ENCODE results near the gene GFAP.
A peak's percentile ranks its signal among the peaks of the same experiment; 100 is the strongest.

Gene GFAP

DNA sequence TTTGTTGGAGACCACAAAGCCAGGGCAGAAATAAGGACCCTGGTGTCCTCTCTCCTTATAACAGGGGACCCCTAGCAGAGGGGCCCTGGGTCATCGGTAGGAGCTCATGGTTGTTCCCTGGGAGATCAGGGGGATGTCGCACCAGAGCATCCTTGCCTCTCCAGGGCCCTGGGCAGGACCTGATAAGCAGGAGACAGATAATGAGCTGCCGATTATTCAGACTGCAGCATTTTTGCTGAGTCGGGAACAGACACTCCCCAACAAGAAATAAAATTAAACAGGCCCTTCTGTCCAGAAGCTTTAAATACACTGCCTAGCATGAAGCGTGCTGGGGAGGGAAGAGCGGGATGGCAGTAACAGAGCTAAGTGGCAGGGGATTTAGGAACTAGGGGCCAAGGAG, 15.4 kb upstream of the GFAP start:
- no peak for FAIRE-seq

DNA sequence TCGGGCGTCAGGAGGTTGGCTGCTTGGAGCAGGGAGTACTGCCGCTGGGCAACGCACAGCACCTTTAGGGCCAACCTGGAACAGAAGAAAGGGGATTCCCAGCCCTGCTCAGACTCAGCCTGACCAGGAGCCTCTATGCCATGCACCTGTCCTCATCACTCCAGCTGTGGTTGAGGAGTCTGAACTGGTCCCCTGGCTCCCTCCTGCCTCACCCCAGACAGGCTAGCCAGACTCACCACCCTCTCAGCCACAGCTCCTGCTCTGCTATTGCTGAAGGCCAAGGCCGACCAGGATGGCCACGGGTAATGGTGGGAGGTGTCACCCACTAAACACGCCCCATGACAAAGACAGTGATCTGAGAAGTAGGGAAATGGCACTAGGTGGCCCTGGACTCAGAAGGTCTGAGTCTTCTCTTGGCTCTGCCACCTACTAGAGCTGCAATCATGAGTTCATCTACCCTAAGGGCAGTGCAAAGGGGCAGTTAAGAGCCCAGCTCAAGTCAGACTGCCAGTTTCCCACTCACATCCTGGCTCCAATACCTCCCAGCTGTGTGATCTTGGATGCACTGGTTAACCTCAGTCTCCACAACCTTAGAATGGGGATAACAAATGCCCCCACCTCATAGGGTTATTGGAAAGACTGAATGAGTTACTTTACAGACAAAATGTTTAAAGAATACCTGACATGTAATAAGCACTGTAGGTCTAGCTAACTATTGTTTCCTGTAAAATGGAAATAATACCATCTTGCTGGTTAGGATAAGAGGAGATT, 13.8 kb upstream of the GFAP start:
- FAIRE-seq: no peak

DNA sequence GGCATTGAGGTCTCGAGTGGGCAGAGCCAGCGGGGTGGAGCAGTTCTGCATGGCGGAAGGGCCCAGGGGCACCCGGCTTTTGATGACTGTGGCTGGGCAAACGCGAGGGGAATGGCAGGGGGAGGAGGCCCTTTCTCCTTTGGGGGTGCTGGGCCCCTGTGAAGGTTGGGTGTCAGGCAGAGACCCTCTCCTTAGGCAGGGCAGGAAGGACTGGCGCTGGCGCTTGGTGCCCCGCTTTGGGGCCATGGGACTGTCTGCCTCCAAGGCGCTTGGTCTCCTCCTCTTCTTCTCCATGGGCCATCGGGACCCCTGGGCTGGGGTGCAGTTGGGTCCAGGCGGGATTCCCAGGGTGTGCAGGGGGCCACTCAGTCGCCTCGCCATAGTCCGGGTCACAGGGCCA, 12.8 kb upstream of the GFAP start:
- FAIRE-seq: no peak

DNA sequence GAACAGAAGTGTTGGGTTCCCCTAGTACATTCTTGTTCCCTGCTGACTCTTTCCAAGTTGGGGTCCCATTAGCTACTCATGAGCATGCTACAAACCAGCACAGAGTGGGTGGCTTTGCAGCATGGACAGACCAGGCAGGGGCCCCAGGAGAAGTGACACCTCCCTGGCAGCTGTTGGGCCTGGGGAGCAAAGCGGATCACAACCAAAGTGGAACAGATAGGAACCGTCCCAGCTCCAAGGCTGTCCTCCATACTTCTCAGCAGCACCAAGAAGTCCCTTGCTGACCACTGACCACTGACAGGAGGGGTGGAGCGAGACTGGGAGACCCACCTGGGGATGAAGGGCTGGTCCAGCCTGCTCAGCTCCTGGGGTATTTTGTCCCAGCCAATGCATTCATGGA, 12.4 kb upstream of the GFAP start:
- FAIRE-seq: no peak

DNA sequence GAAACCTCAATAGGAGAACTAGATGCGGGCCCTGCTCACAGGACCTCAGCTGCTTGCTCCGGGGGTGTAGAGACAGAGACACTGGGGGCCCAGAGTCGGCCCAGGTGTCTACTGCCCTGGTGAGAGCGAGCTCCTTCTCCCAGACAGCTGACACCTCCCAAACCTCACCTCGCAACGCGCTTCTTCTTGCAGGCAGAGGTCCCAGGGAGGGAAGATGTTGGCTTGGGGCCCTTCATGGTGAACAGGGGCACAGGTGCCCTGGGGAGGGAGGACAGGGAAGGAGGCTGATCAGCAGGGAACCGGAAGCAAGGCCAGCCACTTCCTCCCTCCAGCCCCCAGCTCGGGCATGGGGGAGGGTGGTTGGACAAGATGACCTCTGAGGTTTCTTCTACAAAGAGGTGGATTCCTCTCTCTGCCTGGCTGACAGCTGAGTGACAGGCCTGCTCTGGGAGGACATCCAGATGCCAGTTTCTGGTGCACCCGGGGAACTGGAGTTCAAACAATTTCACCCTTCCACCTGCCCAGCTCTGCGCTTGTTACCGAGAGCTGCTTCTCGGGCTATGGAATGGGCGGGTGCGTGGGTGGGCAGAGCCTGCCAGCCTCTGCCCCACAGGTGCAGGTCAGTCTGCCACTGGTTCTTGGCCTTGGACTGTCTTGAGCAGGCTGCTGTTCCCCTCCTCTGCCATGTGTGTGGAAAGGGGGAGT, 11.7 kb upstream of the GFAP start:
- no peak for FAIRE-seq

DNA sequence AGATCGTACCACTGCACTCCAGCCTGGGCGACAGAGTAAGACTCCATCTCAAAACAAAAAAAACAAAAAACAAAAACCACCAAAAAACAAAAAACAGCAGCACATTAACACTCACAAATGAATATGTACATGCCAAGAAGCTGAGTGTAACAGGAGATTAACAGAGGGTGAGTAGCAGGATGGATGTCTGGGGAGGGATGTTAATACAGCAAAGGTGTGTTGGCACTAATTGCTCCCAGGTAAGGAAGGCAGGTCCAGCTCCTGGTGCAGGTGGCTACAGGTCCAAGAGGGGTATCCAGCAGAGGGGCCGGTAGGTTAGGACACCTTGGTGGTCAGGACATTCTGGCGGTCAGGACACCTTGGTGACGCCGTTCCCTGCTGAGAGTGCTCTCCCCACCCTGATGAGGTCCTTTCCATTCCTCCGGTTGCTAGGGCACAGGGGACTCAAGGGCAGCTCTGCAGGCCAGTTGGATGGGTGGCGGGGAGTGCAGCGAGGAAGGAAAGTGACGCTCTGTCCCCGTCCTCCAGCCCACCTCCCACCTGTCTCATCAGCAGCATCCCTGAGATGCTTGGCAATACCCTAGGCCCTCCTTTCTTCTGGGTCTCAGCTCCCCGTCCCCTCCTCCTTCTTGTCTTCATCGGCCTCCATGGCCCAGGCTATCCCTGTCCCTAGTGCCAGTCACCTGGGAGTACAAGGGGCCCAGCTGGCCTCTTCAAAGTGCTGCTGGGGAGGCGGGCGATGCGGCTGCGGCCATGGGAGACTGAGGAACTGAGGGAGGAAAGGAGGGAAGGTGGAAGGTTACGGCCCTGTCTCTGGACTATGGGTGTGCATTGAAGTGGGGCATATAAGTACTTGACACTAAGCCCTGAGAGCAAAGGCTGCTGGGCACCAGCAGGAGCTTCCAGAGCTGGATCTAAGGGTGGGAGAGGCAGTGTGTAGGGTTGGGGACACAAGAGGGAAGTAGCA, 10.7 kb upstream of the GFAP start:
- no peak for FAIRE-seq

DNA sequence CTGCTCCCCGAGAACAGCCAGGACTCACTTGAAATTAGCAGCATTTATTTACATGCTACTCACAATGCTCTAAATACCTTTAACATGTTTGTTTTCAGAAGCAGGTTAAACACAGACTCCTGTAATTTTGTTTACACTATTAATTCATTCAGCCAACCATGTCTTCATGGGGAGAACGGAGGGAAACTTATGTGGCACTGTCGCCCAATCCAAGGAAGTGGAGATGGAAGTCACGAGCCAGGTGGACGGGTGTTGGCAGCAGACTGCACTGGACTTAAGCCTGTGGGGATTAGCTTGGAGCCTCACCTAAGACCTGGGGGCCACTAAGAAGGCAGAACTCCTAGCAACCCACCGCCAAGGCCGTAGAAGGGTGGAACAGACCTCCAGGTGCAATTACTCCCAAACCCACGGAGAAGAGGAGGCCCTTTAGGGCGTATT, 8.8 kb upstream of the GFAP start:
- FAIRE-seq: no peak

DNA sequence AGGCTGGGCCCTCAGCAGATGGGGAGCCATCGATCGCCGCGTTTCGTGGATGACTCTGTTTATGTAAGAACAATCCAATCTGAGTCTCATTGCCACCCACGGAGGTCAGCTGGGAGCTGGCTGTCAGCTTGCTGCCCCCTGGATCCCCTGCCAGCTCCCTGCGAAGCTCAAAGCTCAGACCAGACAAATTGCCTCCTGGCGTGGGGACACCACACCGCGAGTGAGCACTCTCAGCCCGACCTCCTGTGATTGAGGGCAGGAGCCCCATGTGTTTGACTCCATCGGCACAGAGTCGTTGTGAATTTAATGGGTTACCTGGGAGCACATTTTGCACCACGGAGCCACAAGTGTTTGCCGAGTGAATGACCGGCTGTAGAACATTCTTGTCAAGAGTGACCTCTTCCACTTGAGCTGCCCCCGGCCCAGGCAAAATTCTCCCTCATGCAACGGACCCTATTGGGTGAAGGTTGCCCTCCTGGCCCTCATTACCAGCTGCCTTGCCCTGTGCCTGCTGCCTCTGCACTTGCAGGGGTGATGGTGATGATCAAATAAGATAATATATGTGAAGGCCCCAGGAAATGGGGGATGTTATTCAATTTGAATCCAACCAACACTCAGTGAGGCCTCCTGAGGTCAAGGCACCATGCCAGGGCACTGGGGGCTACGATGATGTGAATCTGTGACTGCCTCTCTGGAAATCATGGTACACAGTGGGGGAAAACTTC, 7.6 kb upstream of the GFAP start:
- no peak for FAIRE-seq

DNA sequence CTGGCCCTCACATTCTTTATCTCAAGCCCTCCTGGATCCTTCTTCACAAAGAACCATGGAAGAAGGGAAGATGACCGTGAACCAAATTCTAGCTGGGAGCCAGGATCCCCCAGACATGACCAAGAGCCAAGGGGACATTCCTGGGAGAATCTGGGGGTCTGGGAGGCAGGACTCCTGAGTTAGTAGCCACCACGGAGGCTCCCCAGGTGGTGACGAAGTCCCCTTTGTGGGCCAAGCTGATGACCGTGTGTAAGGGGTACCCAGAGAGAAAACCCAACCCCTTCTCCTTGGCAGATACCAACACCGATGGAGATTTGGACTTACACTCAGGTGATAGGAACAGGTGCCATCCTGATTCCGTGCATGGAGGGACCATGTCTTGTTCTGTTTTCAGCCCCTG, 6.8 kb upstream of the GFAP start:
- FAIRE-seq: no peak

DNA sequence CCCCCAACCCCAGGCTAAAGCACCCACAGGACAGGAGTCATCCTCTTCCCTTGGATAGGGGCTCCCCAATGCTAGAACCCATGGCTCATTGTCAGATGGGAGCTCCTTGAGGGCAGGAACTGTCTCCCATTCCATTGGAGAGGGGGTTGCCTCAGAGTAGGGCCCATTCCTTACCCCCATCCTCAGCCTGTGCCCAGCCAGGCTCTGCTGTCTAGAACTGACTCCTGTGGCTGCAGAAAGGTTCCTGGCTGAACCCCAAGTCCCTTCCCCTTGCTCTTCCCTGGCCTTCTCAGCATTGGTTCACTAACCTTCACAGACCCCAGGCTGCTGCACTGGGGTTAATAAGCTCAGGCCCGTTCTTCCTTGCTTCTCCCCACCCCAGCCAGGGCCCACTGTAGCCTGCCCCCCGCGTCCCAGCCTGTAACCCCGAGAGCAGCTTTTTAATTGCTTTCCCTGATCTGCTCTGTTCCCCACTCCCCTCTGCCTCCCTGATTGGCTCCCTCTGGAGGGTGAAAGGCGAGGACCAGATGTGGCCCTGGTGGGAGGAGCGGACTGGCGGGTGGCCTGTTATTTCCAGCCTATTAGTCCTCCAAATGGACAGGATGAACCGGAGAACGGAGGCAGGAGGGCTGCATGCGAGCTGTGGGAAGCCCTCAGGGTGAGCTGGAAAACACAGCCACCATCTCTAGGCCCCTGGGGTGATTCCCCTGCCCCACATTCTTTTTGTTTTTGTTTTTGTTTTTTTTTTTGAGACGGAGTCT, 6.0 kb upstream of the GFAP start:
- FAIRE-seq: no peak

DNA sequence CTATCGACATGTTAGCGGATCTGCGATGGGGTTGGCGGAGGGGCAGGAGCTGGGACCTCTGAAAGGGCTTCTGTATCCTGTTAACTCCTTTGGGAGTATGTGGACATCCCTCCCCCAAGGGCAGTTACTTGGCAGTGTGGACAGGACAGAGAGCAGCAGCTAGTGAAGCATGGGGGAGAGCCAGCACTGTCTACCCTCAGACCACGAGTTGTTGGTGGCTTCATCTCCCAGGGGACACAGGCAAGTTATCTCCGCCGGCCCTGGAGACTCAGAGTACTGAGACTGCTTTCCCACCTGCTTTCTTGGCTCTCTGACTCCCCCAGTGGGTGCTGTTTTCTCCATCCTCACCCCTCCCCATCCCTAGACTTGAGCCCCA, 5.3 kb upstream of the GFAP start:
- FAIRE-seq: no peak

DNA sequence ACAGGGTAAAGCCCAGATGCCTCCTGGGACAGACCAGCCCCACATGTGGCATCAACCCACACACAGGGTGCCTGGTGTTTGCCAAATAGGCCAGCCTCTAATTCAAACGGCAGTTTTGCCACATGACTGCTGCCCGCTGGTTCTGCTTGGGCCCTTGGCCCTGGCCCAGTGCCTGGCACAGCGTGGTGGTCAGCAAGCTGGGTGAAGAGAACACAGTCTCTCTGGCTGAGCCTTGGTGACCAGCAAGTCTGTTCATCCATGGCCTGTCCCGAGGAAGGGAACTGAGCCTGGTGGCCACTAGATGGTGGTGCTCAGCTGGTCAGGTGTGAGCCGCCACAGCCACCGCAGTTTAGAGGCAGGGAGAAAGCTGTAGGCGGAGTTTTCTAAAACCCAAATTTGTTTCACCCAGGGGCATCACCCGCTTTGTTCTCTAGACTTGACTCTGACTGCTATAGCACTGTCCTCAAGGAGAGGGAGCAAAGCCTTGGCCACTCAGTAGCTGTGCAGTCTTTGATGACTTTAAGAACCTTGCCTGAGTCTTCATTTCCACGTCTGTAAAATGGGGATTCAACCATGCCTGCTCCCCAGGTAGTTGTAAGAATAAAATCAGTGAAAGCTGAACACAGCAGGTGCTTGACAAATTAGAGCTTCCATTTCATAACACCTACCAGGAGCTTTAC, 4.7 kb upstream of the GFAP start:
- FAIRE-seq: peak; percentile 77

DNA sequence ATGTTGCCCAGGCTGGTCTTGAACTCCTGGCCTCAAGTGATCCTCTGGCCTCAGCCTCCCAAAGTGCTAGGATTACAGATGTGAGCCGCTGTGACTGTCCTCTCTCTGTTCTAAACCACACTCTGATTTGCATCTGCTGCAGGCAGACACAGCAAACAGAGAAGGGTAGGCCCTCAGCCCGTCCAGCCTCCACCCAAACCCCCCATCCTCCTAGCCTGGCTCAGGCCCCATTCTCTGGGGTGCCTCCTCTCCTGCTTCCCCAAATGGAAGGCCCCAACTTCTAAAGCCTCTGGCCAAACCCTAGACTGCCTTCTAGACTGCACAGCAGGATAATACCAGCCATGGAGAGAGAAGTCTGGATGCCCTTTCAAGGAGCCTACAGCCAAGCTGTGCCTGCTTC, 4.1 kb upstream of the GFAP start:
- FAIRE-seq: no peak

DNA sequence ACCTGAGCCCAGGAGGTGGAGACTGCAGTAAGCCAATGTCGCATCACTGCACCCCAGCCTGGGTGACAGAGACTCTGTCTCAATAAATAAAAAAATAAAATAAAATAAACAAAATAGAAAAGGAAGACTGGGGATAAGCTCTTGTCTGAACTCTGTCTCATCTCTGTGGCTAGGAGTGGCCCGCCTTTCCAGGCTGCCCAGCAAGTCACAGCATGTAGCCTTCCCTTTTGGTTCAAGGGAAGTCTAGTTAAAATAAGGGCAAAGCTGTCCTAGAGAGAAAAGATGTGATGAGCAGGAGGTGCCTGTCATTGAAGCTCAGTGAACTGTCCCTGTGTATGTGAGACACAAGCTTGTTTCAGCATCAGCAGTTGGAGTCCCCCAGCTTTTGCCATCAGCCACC, 2.7 kb upstream of the GFAP start:
- FAIRE-seq: no peak

DNA sequence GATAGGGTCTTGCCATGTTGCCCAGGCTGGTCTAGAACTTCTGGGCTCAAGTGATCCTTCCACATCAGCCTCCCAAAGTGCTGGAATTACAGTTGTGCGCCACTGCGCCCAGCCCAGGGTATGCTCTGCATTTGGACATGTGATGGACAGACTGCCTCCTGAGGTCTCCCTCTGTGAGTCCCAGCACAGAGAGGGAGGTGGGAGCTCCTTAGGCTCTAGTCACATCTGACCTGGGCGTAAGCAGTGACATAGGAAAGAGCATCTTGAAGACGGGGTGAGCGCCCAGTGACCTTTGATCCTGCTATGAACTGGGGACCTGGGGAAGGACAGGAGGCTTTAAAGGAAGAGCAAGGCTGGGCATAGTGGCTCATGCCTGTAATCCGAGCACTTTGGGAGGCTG, 2.2 kb upstream of the GFAP start:
- no peak for FAIRE-seq

DNA sequence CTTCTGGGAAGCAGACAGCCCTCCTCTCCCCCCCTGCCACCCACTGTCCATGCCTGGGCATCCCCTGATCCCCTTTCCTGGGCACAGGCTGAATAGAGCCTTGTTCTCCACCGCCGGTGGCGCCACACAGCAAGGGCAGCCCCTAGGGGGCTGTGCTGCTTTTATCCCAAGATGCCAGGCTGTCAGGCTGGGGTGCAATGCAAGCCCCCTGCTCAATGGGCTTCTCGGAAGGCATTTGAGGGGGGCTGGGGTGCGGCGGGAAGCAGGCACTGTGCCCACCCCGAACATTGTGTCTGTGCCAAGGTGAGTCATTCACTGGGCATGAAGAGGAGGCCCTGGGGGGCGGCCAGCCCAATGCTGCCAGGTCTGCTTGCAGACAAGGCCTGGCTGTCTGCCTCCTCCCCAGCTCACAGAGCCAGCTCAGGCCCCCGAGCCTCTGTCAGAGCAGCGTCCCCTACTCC, 1.5 kb upstream of the GFAP start:
- FAIRE-seq: no peak

DNA sequence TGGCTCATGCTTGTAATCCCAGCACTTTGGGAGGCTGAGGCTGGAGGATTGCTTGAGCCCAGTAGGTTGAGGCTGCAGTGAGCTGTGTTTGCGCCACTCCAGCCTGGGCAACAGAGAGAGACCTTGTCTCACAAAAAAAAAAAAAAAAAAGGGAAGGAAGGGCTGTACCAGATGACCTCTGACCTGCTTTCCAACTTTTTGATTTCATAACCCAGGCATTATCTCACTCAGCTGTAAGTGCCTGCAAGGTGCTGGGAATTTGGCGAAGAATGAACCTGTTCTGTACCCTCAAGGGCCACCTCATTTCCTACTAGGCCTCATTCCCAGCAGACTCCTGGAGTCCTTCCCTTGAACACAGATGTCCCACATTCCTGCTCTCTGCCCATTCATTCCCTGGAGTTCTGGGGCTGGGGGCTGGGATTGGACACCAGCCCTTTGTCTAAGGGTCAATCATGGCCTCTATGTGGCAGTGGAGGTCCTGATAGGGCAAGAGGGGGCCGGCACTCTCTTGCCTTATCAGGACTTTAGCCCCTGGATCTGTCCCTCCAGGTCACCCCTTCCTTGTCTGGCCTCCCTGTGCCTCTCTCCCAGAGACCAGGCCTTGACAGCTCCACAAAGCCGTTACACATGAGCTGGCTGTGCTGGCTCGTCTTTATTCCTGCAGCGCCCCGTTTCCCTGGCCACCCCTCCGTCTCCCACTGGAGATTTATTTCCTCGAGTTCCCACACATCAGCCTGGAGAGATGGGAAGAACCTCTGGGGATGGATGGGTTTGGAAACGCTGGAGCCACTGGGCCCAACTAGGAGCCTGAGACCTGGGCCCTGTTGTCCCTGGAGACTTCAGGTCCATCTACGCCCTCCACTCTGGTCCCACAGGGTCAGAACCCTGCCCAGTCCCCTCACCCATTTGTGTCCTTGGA, 821 bp upstream of the GFAP start:
- FAIRE-seq: no peak

DNA sequence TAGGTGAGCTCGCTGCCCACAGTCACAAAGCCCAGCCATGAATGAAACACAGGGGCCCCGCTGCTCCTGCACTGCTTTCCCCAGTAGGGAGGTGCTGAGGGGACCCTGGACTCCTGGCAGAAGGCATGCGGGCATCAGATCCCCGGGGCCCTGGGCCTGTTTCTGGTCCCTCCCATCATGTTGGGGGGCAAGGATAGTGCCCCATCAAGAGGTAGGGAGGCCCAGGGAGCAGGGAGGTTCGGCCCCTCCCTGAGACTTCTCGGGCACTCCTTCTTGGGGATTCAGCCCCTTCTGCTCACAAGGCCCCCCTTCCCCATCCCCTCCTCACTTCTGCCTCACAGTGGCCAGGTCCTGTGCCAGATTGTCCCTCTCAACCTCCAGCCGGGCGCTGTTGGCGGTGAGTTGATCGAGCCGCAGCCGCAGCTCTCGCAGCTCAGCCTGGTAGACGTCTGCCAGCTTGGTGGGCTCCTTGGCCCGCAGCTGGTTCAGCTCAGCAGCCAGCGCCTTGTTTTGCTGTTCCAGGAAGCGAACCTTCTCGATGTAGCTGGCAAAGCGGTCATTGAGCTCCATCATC, 515 bp downstream of the GFAP start:
- no peak for FAIRE-seq

DNA sequence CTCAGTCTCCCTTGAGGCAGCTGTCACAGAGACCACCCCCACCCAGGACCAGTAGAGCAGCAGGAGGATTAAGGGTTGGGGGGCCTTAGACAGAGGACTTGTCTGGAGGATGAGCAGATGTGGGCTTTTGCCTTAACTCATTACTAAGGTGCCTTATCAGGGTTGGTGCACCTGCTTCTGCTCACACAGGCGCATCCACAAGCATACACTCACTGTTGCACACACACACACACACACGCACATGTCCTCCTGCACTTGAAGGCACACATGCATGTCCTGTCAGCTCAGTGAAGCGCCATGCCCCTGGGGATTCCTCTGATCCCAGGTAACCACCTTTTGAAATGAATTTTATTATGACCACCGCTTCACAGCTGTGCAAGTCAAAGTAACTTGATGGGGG, 1.2 kb downstream of the GFAP start:
- FAIRE-seq: no peak

DNA sequence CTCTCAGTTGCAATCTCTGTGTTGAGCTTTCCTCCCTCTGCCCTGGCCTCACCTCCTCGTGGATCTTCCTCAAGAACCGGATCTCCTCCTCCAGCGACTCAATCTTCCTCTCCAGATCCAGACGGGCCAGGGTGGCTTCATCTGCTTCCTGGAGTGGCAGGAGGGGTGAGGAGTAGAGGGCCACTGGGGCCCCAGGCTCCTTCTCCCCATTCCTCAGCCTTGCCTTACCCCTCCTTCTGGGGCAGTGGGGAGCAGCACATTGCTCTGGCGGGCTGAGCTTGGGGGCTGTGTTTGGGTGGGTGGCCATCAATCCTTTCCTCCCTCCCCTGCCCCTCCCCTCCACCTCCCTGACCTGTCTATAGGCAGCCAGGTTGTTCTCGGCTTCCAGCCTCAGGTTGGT, 1.6 kb downstream of the GFAP start:
- FAIRE-seq: no peak
